PC-3 (cell line): ENCODE results near the gene PCDHGA5. TPM values are rescaled to one million over a fixed set of nuclear protein-coding genes. Genes with fewer than 3 reads are reported as not detected.

Source experiments
- ATAC-seq: fragments of 200-7000 bp; cut with Tn5 transposase; 2 replicates; pipeline ENCODE4 v1.9.1; 2020; ENCODE audit warnings: mild to moderate bottlenecking, moderate library complexity
- BruUV-seq: library from RNA; stranded (reverse); fragments of 400-500 nt; replicated peaks from 2 replicates; lab custom pipeline; 2021; lab: Mats Ljungman, UMichigan
- CTCF ChIA-PET: fragments of 300-600 bp; sonication (Branson Sonifier 250); formaldehyde crosslinking; loops from one replicate; lab custom pipeline; 2022; ENCODE audit warnings: antibody characterized with exemption; lab: Charles Lee
- POLR2A ChIA-PET: fragments of 300-600 bp; sonication (Branson Sonifier 250); formaldehyde crosslinking; loops from one replicate; lab custom pipeline; 2022; ENCODE audit warnings: antibody characterized with exemption; ENCODE audit not compliant: unreplicated experiment; lab: Charles Lee
- DNase-seq: peaks from one replicate; pipeline ENCODE4 v3.0.0-alpha.2; 2015
- H2AFZ ChIP-seq: fragments of 300-600 bp; sonication (generic); 2 replicates; pipeline ENCODE4 v1.6.0; 2016; ENCODE audit warnings: antibody characterized with exemption, low read length
- H3F3A ChIP-seq: fragments of 300-600 bp; sonication (generic); one replicate; pipeline ENCODE4 v1.6.0; 2017; ENCODE audit warnings: antibody characterized with exemption, low read length, control low read depth, mild to moderate bottlenecking; ENCODE audit not compliant: unreplicated experiment
- H3K27ac ChIP-seq: fragments of 300-600 bp; sonication (generic); 2 replicates; pipeline ENCODE4 v1.5.1; 2016; ENCODE audit warnings: mild to moderate bottlenecking, low read length
- H3K27me3 ChIP-seq: fragments of 300-600 bp; sonication (generic); 2 replicates; pipeline ENCODE4 v1.6.1; 2016; ENCODE audit warnings: low read length, mixed read lengths
- H3K36me3 ChIP-seq: fragments of 300-600 bp; sonication (generic); 2 replicates; pipeline ENCODE4 v1.6.1; 2016; ENCODE audit warnings: low read depth, mixed run types, low read length, mixed read lengths
- H3K4me1 ChIP-seq: fragments of 300-600 bp; sonication (generic); 2 replicates; pipeline ENCODE4 v1.5.1; 2016; ENCODE audit warnings: low read length; ENCODE audit not compliant: insufficient read depth
- H3K4me2 ChIP-seq: fragments of 300-600 bp; sonication (generic); 2 replicates; pipeline ENCODE4 v1.6.0; 2016; ENCODE audit warnings: low read length
- H3K4me3 ChIP-seq: fragments of 300-600 bp; sonication (generic); 2 replicates; pipeline ENCODE4 v1.5.1; 2016; ENCODE audit warnings: mild to moderate bottlenecking, low read length, mixed read lengths
- H3K79me2 ChIP-seq: fragments of 300-600 bp; sonication (generic); 2 replicates; pipeline ENCODE4 v1.6.1; 2017; ENCODE audit warnings: low read length, mixed read lengths
- H3K9ac ChIP-seq: fragments of 300-600 bp; sonication (generic); 2 replicates; pipeline ENCODE4 v1.6.0; 2016; ENCODE audit warnings: mild to moderate bottlenecking, low read length
- H3K9me2 ChIP-seq: fragments of 300-600 bp; sonication (generic); replicated peaks from 2 replicates; pipeline ENCODE4 v1.6.1; 2016; ENCODE audit warnings: mixed run types, low read length, mixed read lengths
- H3K9me3 ChIP-seq: fragments of 300-600 bp; sonication (generic); 2 replicates; pipeline ENCODE4 v1.6.1; 2016; ENCODE audit warnings: low read length, mixed read lengths
- H4K20me1 ChIP-seq: fragments of 300-600 bp; sonication (generic); 2 replicates; pipeline ENCODE4 v1.6.1; 2016; ENCODE audit warnings: low read length, mixed read lengths
- EZH2 ChIP-seq: fragments of 300-600 bp; sonication (generic); IDR thresholded peaks from one replicate; pipeline ENCODE4 v1.6.1; 2017; ENCODE audit warnings: antibody characterized with exemption, mild to moderate bottlenecking, low read length; ENCODE audit not compliant: unreplicated experiment
- EZH2phosphoT487 ChIP-seq: fragments of 300-600 bp; sonication (generic); IDR thresholded peaks from 2 replicates; pipeline ENCODE4 v1.6.1; 2018; ENCODE audit warnings: mild to moderate bottlenecking, antibody characterized with exemption, low read length, borderline replicate concordance
- intact Hi-C: fragments of 100-400 bp; cut with micrococcal nuclease; formaldehyde crosslinking; loops from 2 replicates; pipeline ENCODE4 v1.9.0; 2023
- total RNA-seq: library from RNA; depleted of rRNA; stranded (reverse); fragments of >200 nt; gene quantifications from 2 replicates; pipeline ENCODE4 v1.2.3, GENCODE V29; 2014
- TF ChIP-seq, protein P1 (sequence below): fragments of 300-600 bp; sonication (generic); conservative IDR thresholded peaks from 2 replicates; pipeline ENCODE4 v1.5.1; 2017; ENCODE audit warnings: antibody characterized with exemption, low read depth, mild to moderate bottlenecking, low read length

The PCDHGA5 gene
- total RNA-seq, 1 experiment from 2014 or later = 0.98 TPM

DNA sequence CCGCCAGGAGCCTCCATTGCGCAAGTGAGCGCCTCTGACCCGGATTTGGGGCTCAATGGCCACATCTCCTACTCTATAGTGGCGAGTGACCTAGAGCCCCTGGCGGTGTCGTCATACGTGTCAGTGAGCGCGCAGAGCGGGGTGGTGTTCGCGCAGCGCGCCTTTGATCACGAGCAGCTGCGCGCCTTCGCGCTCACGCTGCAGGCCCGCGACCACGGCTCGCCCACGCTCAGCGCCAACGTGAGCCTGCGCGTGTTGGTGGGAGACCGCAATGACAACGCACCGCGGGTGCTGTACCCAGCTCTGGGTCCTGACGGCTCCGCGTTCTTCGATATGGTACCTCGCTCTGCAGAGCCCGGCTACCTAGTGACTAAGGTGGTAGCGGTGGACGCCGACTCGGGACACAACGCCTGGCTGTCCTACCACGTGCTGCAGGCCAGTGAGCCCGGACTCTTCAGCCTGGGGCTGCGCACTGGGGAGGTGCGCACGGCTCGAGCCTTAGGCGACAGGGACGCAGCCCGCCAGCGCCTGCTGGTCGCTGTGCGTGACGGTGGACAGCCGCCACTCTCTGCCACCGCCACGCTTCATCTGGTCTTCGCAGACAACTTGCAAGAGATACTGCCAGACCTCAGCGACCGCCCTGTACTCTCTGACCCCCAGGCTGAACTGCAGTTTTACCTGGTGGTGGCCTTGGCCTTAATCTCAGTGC, 45.8 kb downstream of the PCDHGA5 start:
- Histone ChIP-seq H3K79me2 (no peaks in the 10 kb centered on the region), H3K36me3 (peaks cover 6% of the 10 kb centered on the region; the same call in 1 of the 2 replicates), H3F3A (no peaks in the 10 kb centered on the region), H3K4me2 (no peak overlapping the region), H3K4me3 (no peak overlapping the region), H2AFZ (no peak overlapping the region), H3K9me2 (no peaks in the 10 kb centered on the region), H3K27me3 (no peaks in the 10 kb centered on the region), H3K9ac (no peak overlapping the region), H3K27ac (no peak overlapping the region), H3K4me1 (no peaks in the 10 kb centered on the region), H4K20me1 (no peaks in the 10 kb centered on the region), H3K9me3 (0 out of 2 replicates have a peak, but pooled peaks cover 11% of the 10 kb centered on the region)
- POLR2A ChIA-PET = no interaction called here
- TF ChIP-seq, protein P1, sequence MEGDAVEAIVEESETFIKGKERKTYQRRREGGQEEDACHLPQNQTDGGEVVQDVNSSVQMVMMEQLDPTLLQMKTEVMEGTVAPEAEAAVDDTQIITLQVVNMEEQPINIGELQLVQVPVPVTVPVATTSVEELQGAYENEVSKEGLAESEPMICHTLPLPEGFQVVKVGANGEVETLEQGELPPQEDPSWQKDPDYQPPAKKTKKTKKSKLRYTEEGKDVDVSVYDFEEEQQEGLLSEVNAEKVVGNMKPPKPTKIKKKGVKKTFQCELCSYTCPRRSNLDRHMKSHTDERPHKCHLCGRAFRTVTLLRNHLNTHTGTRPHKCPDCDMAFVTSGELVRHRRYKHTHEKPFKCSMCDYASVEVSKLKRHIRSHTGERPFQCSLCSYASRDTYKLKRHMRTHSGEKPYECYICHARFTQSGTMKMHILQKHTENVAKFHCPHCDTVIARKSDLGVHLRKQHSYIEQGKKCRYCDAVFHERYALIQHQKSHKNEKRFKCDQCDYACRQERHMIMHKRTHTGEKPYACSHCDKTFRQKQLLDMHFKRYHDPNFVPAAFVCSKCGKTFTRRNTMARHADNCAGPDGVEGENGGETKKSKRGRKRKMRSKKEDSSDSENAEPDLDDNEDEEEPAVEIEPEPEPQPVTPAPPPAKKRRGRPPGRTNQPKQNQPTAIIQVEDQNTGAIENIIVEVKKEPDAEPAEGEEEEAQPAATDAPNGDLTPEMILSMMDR = no peak
- TF ChIP-seq EZH2 (no peak), EZH2phosphoT487 (no peak)
- intact Hi-C loops = no loop called here
- CTCF ChIA-PET = no interaction called here
- no TSS peak for BruUV-seq
- DNase-seq (no peak), ATAC-seq (no peak)

DNA sequence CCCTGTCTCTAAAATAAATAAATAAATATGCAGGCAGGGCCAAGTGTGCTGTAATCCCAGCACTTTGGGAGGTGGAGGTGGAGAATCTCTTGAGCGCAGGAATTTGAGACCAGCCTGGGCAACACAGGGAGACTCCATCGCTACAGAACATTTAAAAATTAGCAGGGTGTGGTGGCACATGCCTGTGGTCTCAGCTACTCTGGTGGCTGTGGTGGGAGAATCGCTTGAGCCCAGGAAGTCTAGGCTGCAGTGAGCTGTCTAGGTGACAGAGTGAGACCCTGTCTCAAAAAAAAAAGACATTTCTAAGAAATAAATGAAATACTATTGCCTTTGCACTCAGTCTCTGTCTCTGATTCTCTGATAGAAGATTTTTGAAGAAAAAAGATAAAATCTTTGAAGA, 47.6 kb downstream of the PCDHGA5 start:
- ChIA-PET POLR2A (no interaction called here), CTCF (interaction anchor here (0.6 kb wide), 1 partner anchor 590 kb away, joined by 3 read pairs; no protein-coding TSS in a partner anchor)
- H3K4me2 ChIP-seq = no peak overlapping the region
- H3F3A ChIP-seq = no peaks in the 10 kb centered on the region
- H3K27me3 ChIP-seq = no peaks in the 10 kb centered on the region
- H3K4me1 ChIP-seq = no peaks in the 10 kb centered on the region
- H3K9me2 ChIP-seq = no peaks in the 10 kb centered on the region
- H3K4me3 ChIP-seq = no peak overlapping the region
- no peak overlapping the region for H3K27ac ChIP-seq
- H3K9ac ChIP-seq = no peak overlapping the region
- H4K20me1 ChIP-seq = no peaks in the 10 kb centered on the region
- H3K36me3 ChIP-seq = peaks cover 6% of the 10 kb centered on the region; the same call in 1 of the 2 replicates
- no peak overlapping the region for H2AFZ ChIP-seq
- ATAC-seq (no peak), DNase-seq (no peak)
- no peaks in the 10 kb centered on the region for H3K79me2 ChIP-seq
- BruUV-seq = no TSS peak
- intact Hi-C loops = no loop called here
- H3K9me3 ChIP-seq = 0 out of 2 replicates have a peak, but pooled peaks cover 11% of the 10 kb centered on the region
- TF ChIP-seq EZH2phosphoT487 = no peak
- TF ChIP-seq EZH2 = no peak
- TF ChIP-seq, protein P1 = no peak
